LNCAP (cell line): ENCODE data around the gene ERF.

Source experiments
- TF ChIP-seq, protein P1 (sequence below): fragments of 450-650 bp; IDR thresholded peaks from 2 replicates; pipeline ENCODE4 v1.5.1; 2017; ENCODE audit warnings: mild to moderate bottlenecking

ERF gene

DNA sequence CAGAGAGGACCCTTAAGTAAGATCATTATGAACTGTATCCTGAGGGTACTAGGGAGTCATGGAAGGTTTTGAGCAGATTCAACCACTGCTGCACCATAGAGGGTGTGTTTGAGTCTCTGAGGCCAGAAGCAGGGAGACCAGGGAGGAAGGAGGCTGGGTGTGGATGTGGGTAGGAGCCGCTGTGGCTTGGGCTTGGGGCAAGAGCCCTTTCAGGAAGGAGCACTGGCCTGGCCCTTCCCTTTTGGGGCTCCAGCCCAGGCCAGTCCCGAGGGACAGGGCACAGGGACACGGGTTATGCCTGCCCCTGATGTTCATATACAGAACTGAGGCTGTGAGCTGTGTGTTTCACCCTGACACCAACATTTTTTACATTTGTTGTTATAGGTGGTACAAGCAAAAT is 21.4 kb upstream of the ERF start:
- TF ChIP-seq, protein P1, sequence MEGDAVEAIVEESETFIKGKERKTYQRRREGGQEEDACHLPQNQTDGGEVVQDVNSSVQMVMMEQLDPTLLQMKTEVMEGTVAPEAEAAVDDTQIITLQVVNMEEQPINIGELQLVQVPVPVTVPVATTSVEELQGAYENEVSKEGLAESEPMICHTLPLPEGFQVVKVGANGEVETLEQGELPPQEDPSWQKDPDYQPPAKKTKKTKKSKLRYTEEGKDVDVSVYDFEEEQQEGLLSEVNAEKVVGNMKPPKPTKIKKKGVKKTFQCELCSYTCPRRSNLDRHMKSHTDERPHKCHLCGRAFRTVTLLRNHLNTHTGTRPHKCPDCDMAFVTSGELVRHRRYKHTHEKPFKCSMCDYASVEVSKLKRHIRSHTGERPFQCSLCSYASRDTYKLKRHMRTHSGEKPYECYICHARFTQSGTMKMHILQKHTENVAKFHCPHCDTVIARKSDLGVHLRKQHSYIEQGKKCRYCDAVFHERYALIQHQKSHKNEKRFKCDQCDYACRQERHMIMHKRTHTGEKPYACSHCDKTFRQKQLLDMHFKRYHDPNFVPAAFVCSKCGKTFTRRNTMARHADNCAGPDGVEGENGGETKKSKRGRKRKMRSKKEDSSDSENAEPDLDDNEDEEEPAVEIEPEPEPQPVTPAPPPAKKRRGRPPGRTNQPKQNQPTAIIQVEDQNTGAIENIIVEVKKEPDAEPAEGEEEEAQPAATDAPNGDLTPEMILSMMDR: no peak

DNA sequence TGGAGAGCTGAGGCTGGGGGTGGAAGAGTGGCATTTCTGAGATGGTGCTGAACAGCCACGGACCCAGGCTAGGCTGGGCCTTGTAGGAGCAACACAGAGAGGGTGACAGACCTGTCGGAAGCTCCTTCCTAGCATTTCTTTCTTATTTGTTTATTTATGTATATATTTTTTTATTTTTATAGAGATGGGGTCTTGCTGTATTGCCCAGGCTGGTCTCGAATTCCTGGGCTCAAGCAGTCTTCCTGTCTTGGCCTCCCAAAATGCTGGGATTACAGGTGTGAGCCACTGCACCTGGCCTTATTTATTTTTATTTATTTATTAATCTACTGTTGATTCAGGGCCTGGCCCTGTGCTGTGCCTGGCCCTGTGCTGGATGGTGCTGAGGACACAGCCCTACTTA is 20.6 kb upstream of the ERF start:
- TF ChIP-seq, protein P1: no peak

DNA sequence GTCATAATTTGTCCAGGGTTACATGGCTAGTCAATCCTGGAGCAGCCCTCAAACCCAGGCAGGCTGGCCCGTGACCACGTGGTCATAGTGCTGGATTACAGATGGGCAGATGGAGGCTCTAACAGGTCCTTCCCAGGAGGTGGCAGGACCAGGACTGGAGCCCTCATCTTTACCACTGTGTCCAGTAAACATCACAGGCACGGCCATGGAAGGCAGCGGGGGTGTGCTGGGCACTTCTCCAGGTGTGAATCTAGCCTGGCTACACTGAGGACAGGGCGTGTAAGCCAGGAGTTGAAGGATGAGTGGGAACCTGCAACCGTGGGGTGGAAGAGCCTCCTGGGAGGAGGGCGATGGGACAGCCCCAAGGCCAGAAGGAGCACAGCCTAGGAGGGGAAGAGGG is 20.2 kb upstream of the ERF start:
- TF ChIP-seq, protein P1: no peak

DNA sequence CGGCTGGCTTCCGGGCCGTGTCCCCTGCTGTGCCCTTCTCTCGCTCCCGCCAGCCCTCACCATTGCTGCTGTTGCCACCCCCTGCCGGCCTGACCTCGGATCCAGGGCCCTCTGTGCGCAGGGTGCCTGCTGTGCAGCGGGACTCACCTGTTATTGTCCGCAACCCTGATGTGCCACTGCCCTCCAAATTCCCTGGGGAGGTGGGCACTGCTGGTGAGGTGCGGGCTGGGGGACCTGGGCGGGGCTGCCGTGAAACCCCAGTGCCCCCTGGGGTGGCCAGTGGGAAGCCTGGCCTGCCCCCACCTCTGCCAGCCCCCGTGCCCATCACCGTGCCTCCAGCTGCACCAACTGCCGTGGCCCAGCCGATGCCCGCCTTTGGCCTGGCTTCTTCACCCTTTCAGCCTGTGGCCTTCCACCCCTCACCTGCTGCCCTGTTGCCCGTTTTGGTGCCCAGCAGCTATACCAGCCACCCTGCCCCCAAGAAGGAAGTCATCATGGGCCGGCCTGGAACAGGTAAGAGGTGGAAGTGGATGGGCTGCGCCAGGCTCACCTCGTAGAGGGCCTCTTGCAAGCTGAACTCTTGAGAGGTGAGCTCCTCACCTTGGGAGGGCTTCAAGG is 19.2 kb upstream of the ERF start:
- TF ChIP-seq, protein P1: no peak

DNA sequence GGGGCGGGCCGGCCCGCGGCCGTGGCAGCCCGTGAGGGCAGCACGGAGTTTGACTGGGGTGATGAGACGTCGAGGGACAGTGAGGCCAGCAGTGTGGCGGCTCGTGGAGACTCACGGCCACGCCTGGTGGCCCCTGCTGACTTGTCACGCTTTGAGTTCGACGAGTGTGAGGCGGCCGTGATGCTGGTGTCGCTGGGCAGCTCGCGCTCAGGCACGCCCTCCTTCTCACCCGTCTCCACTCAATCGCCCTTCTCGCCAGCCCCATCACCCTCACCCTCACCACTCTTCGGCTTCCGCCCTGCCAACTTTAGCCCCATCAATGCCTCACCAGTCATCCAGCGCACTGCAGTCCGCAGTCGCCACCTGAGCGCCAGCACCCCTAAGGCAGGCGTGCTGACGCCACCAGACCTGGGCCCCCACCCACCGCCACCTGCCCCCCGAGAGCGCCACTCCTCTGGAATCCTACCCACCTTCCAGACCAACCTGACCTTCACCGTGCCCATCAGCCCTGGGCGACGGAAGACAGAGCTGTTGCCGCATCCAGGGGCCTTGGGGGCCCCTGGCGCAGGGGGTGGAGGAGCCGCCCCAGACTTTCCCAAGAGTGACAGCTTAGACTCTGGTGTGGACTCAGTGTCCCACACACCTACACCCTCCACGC is 18.6 kb upstream of the ERF start:
- TF ChIP-seq, protein P1: no peak

DNA sequence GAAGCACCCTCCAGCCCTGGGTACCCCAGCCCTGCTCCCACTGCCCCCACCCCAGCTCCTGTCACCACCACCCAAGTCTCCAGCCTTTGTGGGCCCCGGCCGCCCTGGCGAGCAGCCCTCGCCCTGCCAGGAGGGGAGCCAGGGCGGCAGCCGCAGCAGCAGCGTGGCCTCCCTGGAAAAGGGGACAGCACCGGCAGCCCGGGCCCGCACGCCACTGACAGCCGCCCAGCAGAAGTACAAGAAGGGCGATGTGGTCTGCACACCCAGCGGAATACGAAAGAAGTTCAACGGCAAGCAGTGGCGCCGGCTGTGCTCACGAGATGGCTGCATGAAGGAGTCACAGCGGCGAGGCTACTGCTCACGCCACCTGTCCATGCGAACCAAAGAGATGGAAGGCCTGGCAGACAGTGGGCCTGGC is 18.1 kb upstream of the ERF start:
- TF ChIP-seq, protein P1: no peak

DNA sequence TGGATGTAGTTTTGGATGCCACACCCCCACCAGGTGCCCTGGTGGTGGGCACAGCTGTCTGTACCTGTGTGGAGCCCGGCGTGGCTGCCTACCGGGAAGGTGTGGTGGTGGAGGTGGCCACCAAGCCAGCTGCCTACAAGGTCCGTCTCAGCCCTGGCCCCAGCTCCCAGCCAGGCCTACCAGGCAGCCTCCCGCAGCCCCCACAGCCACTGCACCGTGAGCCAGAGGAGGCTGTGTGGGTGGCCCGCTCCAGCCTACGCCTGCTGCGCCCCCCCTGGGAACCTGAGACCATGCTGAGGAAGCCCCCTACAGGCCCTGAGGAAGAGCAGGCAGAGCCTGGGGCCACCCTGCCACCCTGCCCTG is 17.6 kb upstream of the ERF start:
- TF ChIP-seq, protein P1: no peak
